ENCODE results near the gene CLEC17A.

Gene CLEC17A

GRCh38 chr19:14648506-14648905 lies 65.6 kb downstream of the CLEC17A start:
- in situ Hi-C loops (cut with MboI; ENCODE audit: low sequenced_read_pairs), result no loop called here

- in situ Hi-C loops (cut with MboI; ENCODE audit: low sequenced_read_pairs), result no loop called here
Measured at GRCh38 chr19:14649020-14649419, 66.1 kb downstream of the CLEC17A start.

DNA sequence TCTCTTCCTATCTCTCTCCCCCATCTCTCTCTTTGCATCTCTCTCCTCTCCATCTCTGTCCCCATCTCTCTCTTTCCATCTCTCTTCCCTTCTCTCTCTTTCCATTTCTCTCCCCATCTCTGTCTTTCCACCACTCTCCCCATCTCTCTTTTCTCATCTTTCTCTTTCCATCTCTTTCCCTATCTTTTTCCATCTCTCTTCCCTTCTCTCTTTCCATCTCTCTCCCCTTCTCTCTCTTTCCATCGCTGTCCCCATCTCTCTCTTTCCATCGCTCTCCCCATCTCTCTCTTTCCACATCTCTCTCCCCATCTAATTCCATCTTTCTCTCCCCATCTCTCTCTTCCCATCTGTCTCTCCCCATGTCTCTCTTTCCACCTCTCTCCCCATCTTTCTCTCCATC lies 67.3 kb downstream of the CLEC17A start:
- in situ Hi-C loops (cut with MboI; ENCODE audit: low sequenced_read_pairs), result no loop called here

GRCh38 chr19:14654786-14655560 lies 72.1 kb downstream of the CLEC17A start:
- in situ Hi-C loops (cut with MboI; ENCODE audit: low sequenced_read_pairs), result no loop called here

- in situ Hi-C loops (cut with MboI; ENCODE audit: low sequenced_read_pairs), result no loop called here
Measured at GRCh38 chr19:14655726-14656125, 72.8 kb downstream of the CLEC17A start.

- in situ Hi-C loops (cut with MboI; ENCODE audit: low sequenced_read_pairs), result no loop called here
Measured at GRCh38 chr19:14659874-14660489, 77.1 kb downstream of the CLEC17A start.

DNA sequence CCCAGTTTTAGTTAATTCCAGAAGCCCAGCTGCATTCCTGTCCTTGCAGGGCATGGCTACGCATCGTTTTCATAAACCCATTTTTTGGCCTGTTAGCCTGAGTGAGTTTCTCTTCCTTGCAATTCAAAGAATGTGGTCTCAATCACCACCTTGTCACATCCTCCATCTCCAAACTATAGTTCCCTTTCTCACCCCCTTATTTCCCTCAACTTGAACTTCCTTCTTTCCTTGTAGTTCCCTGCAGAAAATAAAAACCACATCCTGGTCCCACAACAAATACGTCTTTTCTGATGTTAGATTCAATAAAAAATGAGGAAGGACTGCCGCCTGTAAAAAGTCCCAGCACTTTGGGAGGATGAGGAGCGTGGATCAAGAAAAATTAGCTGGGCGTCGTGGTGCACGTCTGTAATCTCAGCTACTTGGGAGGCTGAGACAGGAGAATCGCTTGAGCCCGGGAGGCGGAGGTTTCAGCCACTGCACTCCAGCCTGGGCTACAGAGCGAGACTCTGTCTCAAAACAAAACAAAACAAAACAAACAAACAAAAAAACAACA lies 78.6 kb downstream of the CLEC17A start:
- in situ Hi-C loops (cut with MboI; ENCODE audit: low sequenced_read_pairs), result no loop called here

Measured in HL-60/S4 (cell line).